Sigmoid colon (tissue), 7 donors: Measurements from ENCODE around the gene COL15A1. TPM values are rescaled to one million over a fixed set of nuclear protein-coding genes. Genes with fewer than 3 reads are reported as not detected.

Source experiments
- DNase-seq: peaks from one replicate; pipeline ENCODE4 v3.0.0-alpha.2; 2019
- H3K27ac ChIP-seq, 4 donors: fragments of 200-600 bp; sonication (generic); one replicate each; pipeline ENCODE4 v1.5.1; 2016 to 2019; ENCODE audit warnings: mild to moderate bottlenecking in 1 of 4
- H3K27me3 ChIP-seq, 3 donors: fragments of 200-600 bp; sonication (generic); one replicate each; pipeline ENCODE4 v1.5.1; 2019; ENCODE audit warnings: mild to moderate bottlenecking in 1 of 3
- H3K36me3 ChIP-seq, 4 donors: fragments of 200-600 bp; sonication (generic); one replicate each; pipeline ENCODE4 v1.5.1; 2016 to 2019
- H3K4me1 ChIP-seq, 4 donors: fragments of 200-600 bp; sonication (generic); one replicate each; pipeline ENCODE4 v1.5.1; 2017 to 2019
- H3K4me3 ChIP-seq, 4 donors: fragments of 200-600 bp; sonication (generic); one replicate each; pipeline ENCODE4 v1.5.1; 2017 to 2019; ENCODE audit warnings: mild to moderate bottlenecking in 2 of 4, moderate library complexity in 1 of 4
- H3K9me3 ChIP-seq, 4 donors: fragments of 200-600 bp in 3 of 4; sonication (generic) in 3 of 4; one replicate each; pipeline versions ENCODE4 v1.5.1 to v1.6.1; 2013 to 2019
- CTCF ChIP-seq, 4 experiments: fragments of 450-650 bp in 3 of 4; fragments of 200-600 bp in 1 of 4; IDR thresholded peaks; one replicate each; pipeline ENCODE4 v1.5.1; 2016 to 2019; ENCODE audit warnings: antibody characterized with exemption in 4 of 4, mild to moderate bottlenecking in 3 of 4, moderate library complexity in 2 of 4
- EP300 ChIP-seq, 4 donors: sonication (generic); formaldehyde crosslinking; IDR thresholded peaks; one replicate each; pipeline ENCODE4 v1.6.1; 2017; ENCODE audit warnings: antibody characterized with exemption in 4 of 4
- POLR2A ChIP-seq, 2 donors: fragments of 450-650 bp; IDR thresholded peaks; one replicate each; pipeline ENCODE4 v1.6.1; 2016; ENCODE audit warnings: antibody characterized with exemption in 2 of 2, mild to moderate bottlenecking in 2 of 2, moderate library complexity in 2 of 2
- POLR2AphosphoS5 ChIP-seq, 4 donors: sonication (generic); formaldehyde crosslinking; IDR thresholded peaks; one replicate each; pipeline ENCODE4 v1.6.1; 2017; ENCODE audit warnings: antibody characterized with exemption in 4 of 4
- WGBS, 2 donors: extraction: QIAGEN DNeasy Blood & Tissue Kit; methylation state at CpG; one replicate each; pipeline ENCODE4 v1.1.7; 2013; 5-methylcytosine and 5-hydroxymethylcytosine counted together
- intact Hi-C: fragments of 100-400 bp; cut with DNase I; formaldehyde crosslinking; loops from one replicate; pipeline ENCODE4 v1.15.1; 2023
- polyA plus RNA-seq, 3 donors: library from polyadenylated mRNA; stranded (reverse); fragments of 200-250 nt; gene quantifications; one replicate each; pipeline ENCODE4 v1.2.3, GENCODE V29; 2013
- total RNA-seq, 4 donors: library from RNA; depleted of rRNA; stranded (reverse); fragments of >200 nt; gene quantifications; one replicate each; pipeline ENCODE4 v1.1.0, GENCODE V29; 2016
- donor health status: healthy with polysubstance abuse.
- donor health status: Bipolar disorder and iron deficiency.
- donor health status: healthy.

Gene COL15A1
- total RNA-seq: 100 to 1,000 TPM in 1 of 4 donors, 10 to 100 TPM in 3; 21.4 to 104 (median 58.0) TPM
- 1 to 10 TPM in 2 of 3 donors, under 1 TPM in 1; under 0.01 to 7.1 (median 1.8) TPM for polyA plus RNA-seq

DNA sequence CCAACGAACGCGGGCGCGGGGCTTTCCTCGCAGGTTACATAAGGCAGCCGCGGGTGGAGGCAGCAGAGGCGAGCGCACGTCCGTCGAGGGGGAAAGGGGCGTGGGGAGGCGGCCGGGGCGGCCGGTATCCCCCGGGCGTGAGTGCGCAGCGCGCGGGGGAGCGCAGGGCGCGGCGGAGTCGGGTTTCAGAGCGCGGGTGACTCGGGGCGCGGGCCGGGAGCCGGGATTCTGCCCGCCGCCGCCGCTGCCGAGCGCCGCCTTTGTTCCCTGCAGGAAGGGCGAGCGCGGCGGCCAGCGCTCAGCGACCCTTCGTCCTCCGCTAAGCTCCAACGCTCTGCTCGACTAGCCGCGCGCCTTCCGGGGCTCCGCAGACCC is at the start of gene COL15A1:
Gene COL15A1 (plus strand): TSS at position 226 of the 375 bp plus-strand sequence. CDS start 155 bp downstream, outside the sequence.
- no peaks in the 10 kb centered on the region for H3K36me3 ChIP-seq
- peak within 1 kb of the TSS; percentile 64 to 78 (median 70) for H3K4me3 ChIP-seq
- H3K9me3 ChIP-seq: no peaks in the 10 kb centered on the region
- intact Hi-C loops: loop anchor here (2.0 kb wide), 2 partner anchors 55 to 83 kb away; no protein-coding TSS in a partner anchor
- 2 to 5% methylated on average over 58 of the region's 58 CpGs for WGBS, 2 donors
- H3K27ac ChIP-seq: peak within 1 kb of the TSS; percentile 85 to 89 (median 87)
- no peaks in the 10 kb centered on the region for H3K27me3 ChIP-seq
- DNase-seq: peak; percentile 76
- H3K4me1 ChIP-seq: peaks cover 0 to 42% (median 34%) of the 10 kb centered on the region in 4 donors
- TF ChIP-seq POLR2AphosphoS5 (IDR thresholded peaks at IDR 0.05) (peak in 2 of 4 donors; percentile 3 to 24), CTCF (IDR thresholded peaks at IDR 0.05) (no peak)

DNA sequence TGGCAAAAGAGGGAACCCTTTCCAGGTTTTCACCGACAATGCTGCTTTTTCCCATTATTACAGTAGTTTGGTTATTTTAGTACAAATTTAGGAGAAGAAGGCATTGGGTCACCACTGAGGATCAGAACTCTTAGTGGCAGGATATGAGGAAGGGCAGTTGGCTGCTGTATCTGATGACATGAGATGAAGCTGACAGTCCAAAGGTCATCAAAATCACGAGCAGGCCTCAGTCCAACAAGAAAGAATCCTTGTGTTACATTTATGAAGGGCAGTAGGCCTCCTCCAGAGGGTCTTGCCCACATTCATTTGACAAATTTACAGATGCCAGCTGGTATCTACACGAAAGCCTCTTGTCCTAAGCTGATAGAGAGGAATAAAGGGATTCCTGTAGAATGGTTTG is 49.5 kb upstream of the COL15A1 start:
- Histone ChIP-seq H3K4me3 (no peak overlapping the region), H3K36me3 (no peaks in the 10 kb centered on the region), H3K27ac (no peak overlapping the region), H3K4me1 (peaks cover 0 to 5% (median 0%) of the 10 kb centered on the region in 4 donors), H3K9me3 (no peaks in the 10 kb centered on the region), H3K27me3 (no peaks in the 10 kb centered on the region)
- intact Hi-C loops: no loop called here
- WGBS, 2 donors: 65 to 79% methylated on average over 3 of the region's 3 CpGs
- DNase-seq: no peak
- no peak for TF ChIP-seq POLR2A (IDR thresholded peaks at IDR 0.05)
- TF ChIP-seq EP300 (IDR thresholded peaks at IDR 0.05): no peak
- no peak for TF ChIP-seq CTCF (IDR thresholded peaks at IDR 0.05)
- TF ChIP-seq POLR2AphosphoS5 (IDR thresholded peaks at IDR 0.05): no peak

- no peak overlapping the region for H3K4me3 ChIP-seq
- TF ChIP-seq POLR2A (IDR thresholded peaks at IDR 0.05): no peak
- TF ChIP-seq CTCF (IDR thresholded peaks at IDR 0.05): no peak
- TF ChIP-seq EP300 (IDR thresholded peaks at IDR 0.05): no peak
- TF ChIP-seq POLR2AphosphoS5 (IDR thresholded peaks at IDR 0.05): no peak
- H3K4me1 ChIP-seq: peaks cover 0 to 5% (median 0%) of the 10 kb centered on the region in 4 donors
- WGBS, 2 donors: 84 to 85% methylated on average over 3 of the region's 3 CpGs
- H3K27ac ChIP-seq: no peak overlapping the region
- no peaks in the 10 kb centered on the region for H3K9me3 ChIP-seq
- DNase-seq: no peak
- no peaks in the 10 kb centered on the region for H3K27me3 ChIP-seq
- H3K36me3 ChIP-seq: no peaks in the 10 kb centered on the region
- intact Hi-C loops: no loop called here
These were observed 48.9 kb upstream of the COL15A1 start for GRCh38 chr9:98894761-98895160.

DNA sequence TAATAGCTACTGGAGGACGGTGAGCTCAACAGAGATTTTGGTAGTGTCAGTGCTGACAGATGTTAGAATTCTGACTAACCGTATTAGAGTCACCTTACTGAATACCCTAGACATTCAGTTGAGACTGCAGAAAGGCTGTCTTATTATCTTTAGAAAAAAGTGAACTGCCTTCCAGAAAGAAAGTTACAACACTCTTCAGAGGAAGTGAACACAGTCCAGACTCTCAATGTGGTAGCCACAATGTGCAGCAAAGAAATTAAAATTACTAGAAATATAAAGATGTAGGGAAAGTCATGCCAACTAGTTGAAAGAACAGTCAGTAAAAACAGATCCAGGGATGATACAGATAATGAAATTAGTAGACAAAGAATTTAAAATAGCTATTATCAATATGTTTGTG is 47.1 kb upstream of the COL15A1 start:
- WGBS, 2 donors: 93 to 96% methylated on average over 2 of the region's 2 CpGs
- intact Hi-C loops: no loop called here
- Histone ChIP-seq H3K9me3 (no peaks in the 10 kb centered on the region), H3K4me1 (no peaks in the 10 kb centered on the region), H3K27me3 (no peaks in the 10 kb centered on the region), H3K4me3 (no peak overlapping the region), H3K36me3 (no peaks in the 10 kb centered on the region), H3K27ac (no peak overlapping the region)
- TF ChIP-seq EP300 (IDR thresholded peaks at IDR 0.05) (no peak), CTCF (IDR thresholded peaks at IDR 0.05) (no peak), POLR2A (IDR thresholded peaks at IDR 0.05) (no peak), POLR2AphosphoS5 (IDR thresholded peaks at IDR 0.05) (no peak)
- no peak for DNase-seq

DNA sequence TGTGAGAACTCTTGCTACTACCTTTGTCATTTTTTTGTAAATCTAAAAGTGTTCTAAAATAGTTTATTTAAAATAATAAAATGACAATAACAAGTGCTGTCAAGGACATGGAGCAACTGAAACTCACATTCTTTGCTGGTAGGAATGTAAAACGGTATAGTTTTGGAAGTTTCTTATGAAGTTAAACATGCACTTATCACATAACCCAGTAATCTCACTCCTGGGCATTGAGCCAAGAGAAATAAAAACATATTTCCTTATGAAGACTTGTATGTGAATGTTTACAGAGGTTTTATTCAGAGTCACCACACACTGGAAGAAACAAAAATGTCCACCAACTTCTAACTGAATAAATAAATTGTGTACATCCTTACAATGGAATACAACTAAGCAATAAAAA is 46.0 kb upstream of the COL15A1 start:
- Histone ChIP-seq H3K9me3 (no peaks in the 10 kb centered on the region), H3K4me1 (no peaks in the 10 kb centered on the region), H3K27ac (no peak overlapping the region), H3K4me3 (no peak overlapping the region), H3K27me3 (no peaks in the 10 kb centered on the region), H3K36me3 (no peaks in the 10 kb centered on the region)
- TF ChIP-seq CTCF (IDR thresholded peaks at IDR 0.05): no peak
- no peak for TF ChIP-seq POLR2A (IDR thresholded peaks at IDR 0.05)
- no peak for TF ChIP-seq POLR2AphosphoS5 (IDR thresholded peaks at IDR 0.05)
- TF ChIP-seq EP300 (IDR thresholded peaks at IDR 0.05): no peak
- DNase-seq: no peak
- WGBS, 2 donors: 15 to 48% methylated on average over 1 of the region's 1 CpG
- intact Hi-C loops: no loop called here
